GOT3 (cell line): Measurements from ENCODE around the gene GCNT1.
"Not testable (repeated sequence)": the region's sequence is repeated elsewhere in the genome, so short reads cannot be mapped to it uniquely, and the experiment has no call there.

Experiments used
- DNase-seq: peaks from one replicate; lab custom pipeline; 2025; ENCODE audit warnings: mixed read lengths; lab: John Stamatoyannopoulos, UW

The GCNT1 gene

GRCh38 chr9:76443887-76444286, 15.1 kb upstream of the GCNT1 start:
- DNase-seq, result no peak

- DNase-seq, result no peak
Measured at GRCh38 chr9:76444322-76444929, 14.6 kb upstream of the GCNT1 start.

GRCh38 chr9:76445976-76446375, 13.0 kb upstream of the GCNT1 start:
- no peak for DNase-seq

GRCh38 chr9:76448501-76448900, 10.5 kb upstream of the GCNT1 start:
- DNase-seq, result no peak

GRCh38 chr9:76451234-76451633, 7.7 kb upstream of the GCNT1 start:
- DNase-seq, result no peak

GRCh38 chr9:76452839-76453238, 6.1 kb upstream of the GCNT1 start:
- DNase-seq, result no peak

GRCh38 chr9:76453785-76454184, 5.2 kb upstream of the GCNT1 start:
- no peak for DNase-seq

GRCh38 chr9:76454311-76454710, 4.7 kb upstream of the GCNT1 start:
- DNase-seq, result no peak

- no peak for DNase-seq
Measured at GRCh38 chr9:76456202-76456926, 2.6 kb upstream of the GCNT1 start.

GRCh38 chr9:76459694-76460635, 983 bp downstream of the GCNT1 start:
- DNase-seq, result no peak

- DNase-seq, result no peak
Measured at GRCh38 chr9:76462126-76462525, 3.1 kb downstream of the GCNT1 start.

- no peak for DNase-seq
Measured at GRCh38 chr9:76463211-76463610, 4.2 kb downstream of the GCNT1 start.

- no peak for DNase-seq
Measured at GRCh38 chr9:76464706-76465105, 5.7 kb downstream of the GCNT1 start.

- DNase-seq, result no peak
Measured at GRCh38 chr9:76465442-76466298, 6.7 kb downstream of the GCNT1 start.

GRCh38 chr9:76466299-76466605, 7.3 kb downstream of the GCNT1 start:
- no peak for DNase-seq

GRCh38 chr9:76474419-76474818, 15.4 kb downstream of the GCNT1 start:
- DNase-seq, result no peak

GRCh38 chr9:76475686-76476085, 16.7 kb downstream of the GCNT1 start:
- no peak for DNase-seq

- DNase-seq, result not testable (repeated sequence)
Measured at GRCh38 chr9:76477818-76478217, 18.8 kb downstream of the GCNT1 start.

GRCh38 chr9:76478226-76478625, 19.2 kb downstream of the GCNT1 start:
- no peak for DNase-seq

GRCh38 chr9:76479337-76479736, 20.4 kb downstream of the GCNT1 start:
- not testable (repeated sequence) for DNase-seq

- no peak for DNase-seq
Measured at GRCh38 chr9:76486151-76486550, 27.2 kb downstream of the GCNT1 start.
